PC-9 (cell line): ENCODE results near the gene GMFB. TPM values are rescaled to one million over a fixed set of nuclear protein-coding genes. Genes with fewer than 3 reads are reported as not detected.

Source experiments
- Bru-seq: library from RNA; stranded (reverse); fragments of 400-500 nt; gene quantifications from one replicate; lab custom pipeline; 2021; lab: Mats Ljungman, UMichigan
- BruChase-seq, 2 experiments: library from RNA; stranded (reverse); fragments of 400-500 nt; gene quantifications; one replicate each; lab custom pipeline; 2021; lab: Mats Ljungman, UMichigan
- BruUV-seq: library from RNA; stranded (reverse); fragments of 400-500 nt; replicated peaks from 2 replicates; lab custom pipeline; 2021; lab: Mats Ljungman, UMichigan
- CTCF ChIA-PET: fragments of 300-600 bp; sonication (Branson Sonifier 250); formaldehyde crosslinking; loops from one replicate; lab custom pipeline; 2022; ENCODE audit warnings: antibody characterized with exemption; lab: Charles Lee
- POLR2A ChIA-PET: fragments of 300-600 bp; sonication (Branson Sonifier 250); formaldehyde crosslinking; loops from one replicate; lab custom pipeline; 2022; ENCODE audit warnings: antibody characterized with exemption; ENCODE audit not compliant: unreplicated experiment; lab: Charles Lee
- DNase-seq, 2 experiments: peaks; one replicate each; pipeline versions ENCODE4 v3.0.0 to v3.0.0-alpha.2; 2015 to 2022; ENCODE audit warnings: mixed read lengths in 1 of 2
- H2AFZ ChIP-seq: fragments of 200-600 bp; sonication (generic); 2 replicates; pipeline ENCODE4 v1.8.1; 2017; ENCODE audit warnings: antibody characterized with exemption
- H3F3A ChIP-seq: fragments of 200-600 bp; sonication (generic); 2 replicates; pipeline ENCODE4 v1.8.1; 2017; ENCODE audit warnings: antibody characterized with exemption, mild to moderate bottlenecking, low read depth; ENCODE audit not compliant: insufficient read depth
- H3K27ac ChIP-seq: fragments of 200-600 bp; sonication (generic); 2 replicates; pipeline ENCODE4 v1.6.1; 2016; ENCODE audit warnings: mixed run types
- H3K27me3 ChIP-seq: fragments of 200-600 bp; sonication (generic); 2 replicates; pipeline ENCODE4 v1.6.1; 2016; ENCODE audit warnings: low read depth, mixed run types; ENCODE audit not compliant: insufficient read depth
- H3K36me3 ChIP-seq: fragments of 200-600 bp; sonication (generic); 2 replicates; pipeline ENCODE4 v1.6.1; 2016; ENCODE audit warnings: low read depth, mixed run types
- H3K4me1 ChIP-seq: fragments of 200-600 bp; sonication (generic); replicated peaks from 2 replicates; pipeline ENCODE4 v1.6.1; 2016; ENCODE audit warnings: mixed run types; ENCODE audit not compliant: insufficient read depth
- H3K4me2 ChIP-seq: fragments of 200-600 bp; sonication (generic); 2 replicates; pipeline ENCODE4 v1.6.1; 2017; ENCODE audit warnings: mixed run types
- H3K4me3 ChIP-seq: fragments of 200-600 bp; sonication (generic); 2 replicates; pipeline ENCODE4 v1.6.1; 2016; ENCODE audit warnings: mixed run types
- H3K79me2 ChIP-seq: fragments of 200-600 bp; sonication (generic); 2 replicates; pipeline ENCODE4 v1.6.1; 2017; ENCODE audit warnings: low read depth, mixed run types
- H3K9me2 ChIP-seq: fragments of 200-600 bp; sonication (generic); 2 replicates; pipeline ENCODE4 v1.8.1; 2017; ENCODE audit warnings: mild to moderate bottlenecking; ENCODE audit not compliant: insufficient read depth
- H3K9me3 ChIP-seq: fragments of 200-600 bp; sonication (generic); 2 replicates; pipeline ENCODE4 v1.8.1; 2016; ENCODE audit warnings: low read depth; ENCODE audit not compliant: insufficient read depth
- H4K20me1 ChIP-seq: fragments of 200-600 bp; sonication (generic); 2 replicates; pipeline ENCODE4 v1.8.1; 2017; ENCODE audit not compliant: insufficient read depth
- CTCF ChIP-seq: fragments of 200-600 bp; sonication (generic); conservative IDR thresholded peaks from 2 replicates; pipeline ENCODE4 v1.6.1; 2017; ENCODE audit warnings: mixed run types, antibody characterized with exemption, mild to moderate bottlenecking, moderate library complexity
- EZH2 ChIP-seq: fragments of 200-600 bp; sonication (generic); IDR thresholded peaks from 2 replicates; pipeline ENCODE4 v1.8.0; 2017; ENCODE audit warnings: antibody characterized with exemption, low read depth
- intact Hi-C: fragments of 100-400 bp; cut with micrococcal nuclease; formaldehyde crosslinking; loops from one replicate; pipeline ENCODE4 v1.10.0; 2022; ENCODE audit not compliant: unreplicated experiment
- long read RNA-seq: library from polyadenylated mRNA; stranded (forward); transcript quantifications from one replicate; pipeline ENCODE4 v2.0.0, GENCODE V29; 2022
- total RNA-seq: library from RNA; stranded (reverse); gene quantifications from 2 replicates; pipeline ENCODE4 v1.2.3, GENCODE V29; 2021

The GMFB gene
- total RNA-seq (32.2 and 35.5 TPM in 2 replicates), Bru-seq, nascent RNA (percentile 90 among the genes with signal in this experiment), BruChase-seq, experiment 1, labeled RNA remaining after a 2-hour chase (percentile 92 among the genes with signal in this experiment), BruChase-seq, experiment 2, labeled RNA remaining after a 6-hour chase (percentile 94 among the genes with signal in this experiment)
- long read RNA-seq, full-length matches to known transcripts, result 22 of 41 reads
- long read RNA-seq, partial matches to known transcripts, result 6 of 41 reads
- long read RNA-seq, other reads (novel, unspliced or antisense), result 13 of 41 reads

DNA sequence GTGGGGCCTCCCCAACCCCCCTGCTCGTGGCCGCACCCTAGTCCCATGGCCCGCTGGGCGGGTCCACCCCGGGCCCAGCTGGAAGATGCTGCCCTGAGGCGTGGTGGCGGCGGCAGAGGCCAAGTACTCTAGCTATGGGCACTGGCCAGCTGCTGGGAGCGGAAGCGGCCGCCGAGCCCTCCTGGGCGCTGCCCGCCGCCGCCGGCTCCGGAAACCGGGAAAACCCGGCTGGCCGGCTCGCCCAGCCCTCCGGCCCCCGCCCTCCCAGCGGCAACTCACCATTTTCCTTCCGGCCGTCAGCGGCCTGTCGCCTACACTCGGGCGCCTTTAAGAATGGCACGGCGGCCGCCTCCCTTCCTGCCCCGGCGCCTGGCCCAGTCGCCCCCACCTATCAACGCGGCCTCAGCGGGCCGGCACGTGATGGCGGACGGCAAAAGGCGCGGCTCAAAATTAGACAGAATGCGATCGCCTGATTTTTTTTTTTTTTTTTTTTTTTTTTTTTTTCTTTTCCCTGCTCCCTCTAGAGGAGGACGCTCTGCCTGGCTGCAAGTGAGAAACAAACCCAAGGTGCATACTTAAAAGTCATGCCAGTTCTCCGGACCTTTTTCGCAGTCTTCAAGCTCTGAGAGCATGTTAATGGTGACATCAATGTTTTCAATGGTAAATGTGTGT lies at the start of gene GMFB:
Gene GMFB, minus strand, starts transcription at position 335 of the 672 bp plus-strand sequence. Its CDS starts 53 bp downstream, at position 282.
- POLR2A ChIA-PET, result interaction anchor here (0.7 to 1.0 kb wide), 2 partner anchors 21 to 46 kb away, joined by 3 to 6 read pairs; partner anchors contain the start of gene CGRRF1
- Histone ChIP-seq H2AFZ (peak within 1 kb of the TSS; percentile 91), H3K4me3 (peak within 1 kb of the TSS; percentile 80), H3K36me3 (no peaks in the 10 kb centered on the region), H3K9me2 (no peaks in the 10 kb centered on the region), H3F3A (peaks cover 32% of the 10 kb centered on the region), H3K27ac (peak within 1 kb of the TSS; percentile 95), H3K4me1 (peaks cover 30% of the 10 kb centered on the region), H3K79me2 (peaks cover 45% of the 10 kb centered on the region), H4K20me1 (no peaks in the 10 kb centered on the region), H3K4me2 (peak within 1 kb of the TSS; percentile 95), H3K9me3 (no peaks in the 10 kb centered on the region), H3K27me3 (no peaks in the 10 kb centered on the region)
- TF ChIP-seq CTCF, result no peak
- CTCF ChIA-PET, result interaction anchor here (0.5 to 1.7 kb wide), 2 partner anchors 21 to 91 kb away, joined by 3 to 6 read pairs; partner anchors contain the start of gene CGRRF1
- BruUV-seq, result no TSS peak
- DNase-seq, result peak; percentile 85 to 94
- intact Hi-C loops, result loop anchor here (2.0 to 10.0 kb wide), 3 partner anchors 20 to 166 kb away; partner anchors contain the start of genes CGRRF1 and CNIH1

DNA sequence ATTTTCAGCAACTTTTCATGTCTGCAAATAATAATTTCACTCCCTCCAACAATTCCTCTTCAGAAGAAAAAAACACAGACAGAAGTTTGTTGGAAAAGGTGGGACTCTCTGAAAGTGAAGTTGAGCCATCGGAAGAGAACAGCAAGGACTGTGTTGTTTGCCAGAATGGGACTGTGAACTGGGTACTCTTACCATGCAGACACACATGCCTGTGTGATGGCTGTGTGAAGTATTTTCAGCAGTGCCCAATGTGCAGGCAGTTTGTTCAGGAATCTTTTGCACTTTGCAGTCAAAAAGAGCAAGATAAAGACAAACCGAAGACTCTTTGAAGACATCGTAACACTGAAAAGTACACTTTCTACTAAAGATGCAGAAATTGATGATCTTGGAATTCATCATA lies 49.3 kb upstream of the GMFB start:
- BruUV-seq, result no TSS peak
- Histone ChIP-seq H3K27me3 (no peaks in the 10 kb centered on the region), H3K4me1 (no peaks in the 10 kb centered on the region), H3K4me2 (no peak overlapping the region), H3K9me2 (no peaks in the 10 kb centered on the region), H3K79me2 (no peaks in the 10 kb centered on the region), H4K20me1 (no peaks in the 10 kb centered on the region), H3K9me3 (no peaks in the 10 kb centered on the region), H3K36me3 (no peaks in the 10 kb centered on the region), H3K27ac (no peak overlapping the region), H3F3A (no peaks in the 10 kb centered on the region), H2AFZ (no peak overlapping the region), H3K4me3 (no peak overlapping the region)
- DNase-seq, result no peak
- POLR2A ChIA-PET, result interaction anchor here (0.7 kb wide), 1 partner anchor 31 kb away, joined by 4 read pairs; no protein-coding TSS in a partner anchor
- TF ChIP-seq EZH2 (no peak), CTCF (no peak)
- intact Hi-C loops, result no loop called here
- CTCF ChIA-PET, result no interaction called here

DNA sequence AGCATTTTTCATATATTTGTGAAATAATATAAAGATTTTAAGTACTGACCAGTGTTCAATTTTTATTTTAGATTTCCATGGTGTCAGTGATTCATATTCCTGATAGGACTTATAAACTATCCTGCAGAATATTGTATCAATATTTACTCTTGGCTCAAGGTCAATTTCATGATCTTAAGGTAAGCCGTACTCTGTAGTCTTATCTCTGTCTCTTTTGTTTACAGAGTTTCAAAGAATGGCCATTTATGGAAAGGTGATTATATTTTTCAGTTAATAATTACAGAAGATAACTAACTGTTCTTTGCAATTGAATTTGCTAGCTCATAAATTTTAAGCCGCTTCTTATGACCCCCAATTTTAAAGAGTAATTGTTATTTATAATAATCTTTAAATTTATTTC lies 48.9 kb upstream of the GMFB start:
- no peak overlapping the region for H3K4me2 ChIP-seq
- no peaks in the 10 kb centered on the region for H3F3A ChIP-seq
- H4K20me1 ChIP-seq, result no peaks in the 10 kb centered on the region
- no peak for TF ChIP-seq CTCF
- no peak for TF ChIP-seq EZH2
- DNase-seq, result no peak
- BruUV-seq, result no TSS peak
- H3K27me3 ChIP-seq, result no peaks in the 10 kb centered on the region
- no peak overlapping the region for H2AFZ ChIP-seq
- intact Hi-C loops, result no loop called here
- H3K27ac ChIP-seq, result no peak overlapping the region
- no peaks in the 10 kb centered on the region for H3K79me2 ChIP-seq
- H3K9me2 ChIP-seq, result no peaks in the 10 kb centered on the region
- POLR2A ChIA-PET, result interaction anchor here (0.7 kb wide), 1 partner anchor 30 kb away, joined by 4 read pairs; no protein-coding TSS in a partner anchor
- H3K9me3 ChIP-seq, result no peaks in the 10 kb centered on the region
- H3K4me3 ChIP-seq, result no peak overlapping the region
- H3K36me3 ChIP-seq, result no peaks in the 10 kb centered on the region
- CTCF ChIA-PET, result no interaction called here
- no peaks in the 10 kb centered on the region for H3K4me1 ChIP-seq
